Measurements from ENCODE around the gene C16orf46.

GRCh38 chr16:81117436-81117835, 40.4 kb upstream of the C16orf46 start:
- TF ChIP-seq CTCF (IDR thresholded peaks at IDR 0.05), result no peak
- no peak for TF ChIP-seq POLR2A (IDR thresholded peaks at IDR 0.05)
